ENCODE measurements around the gene GPR17.

Gene GPR17

DNA sequence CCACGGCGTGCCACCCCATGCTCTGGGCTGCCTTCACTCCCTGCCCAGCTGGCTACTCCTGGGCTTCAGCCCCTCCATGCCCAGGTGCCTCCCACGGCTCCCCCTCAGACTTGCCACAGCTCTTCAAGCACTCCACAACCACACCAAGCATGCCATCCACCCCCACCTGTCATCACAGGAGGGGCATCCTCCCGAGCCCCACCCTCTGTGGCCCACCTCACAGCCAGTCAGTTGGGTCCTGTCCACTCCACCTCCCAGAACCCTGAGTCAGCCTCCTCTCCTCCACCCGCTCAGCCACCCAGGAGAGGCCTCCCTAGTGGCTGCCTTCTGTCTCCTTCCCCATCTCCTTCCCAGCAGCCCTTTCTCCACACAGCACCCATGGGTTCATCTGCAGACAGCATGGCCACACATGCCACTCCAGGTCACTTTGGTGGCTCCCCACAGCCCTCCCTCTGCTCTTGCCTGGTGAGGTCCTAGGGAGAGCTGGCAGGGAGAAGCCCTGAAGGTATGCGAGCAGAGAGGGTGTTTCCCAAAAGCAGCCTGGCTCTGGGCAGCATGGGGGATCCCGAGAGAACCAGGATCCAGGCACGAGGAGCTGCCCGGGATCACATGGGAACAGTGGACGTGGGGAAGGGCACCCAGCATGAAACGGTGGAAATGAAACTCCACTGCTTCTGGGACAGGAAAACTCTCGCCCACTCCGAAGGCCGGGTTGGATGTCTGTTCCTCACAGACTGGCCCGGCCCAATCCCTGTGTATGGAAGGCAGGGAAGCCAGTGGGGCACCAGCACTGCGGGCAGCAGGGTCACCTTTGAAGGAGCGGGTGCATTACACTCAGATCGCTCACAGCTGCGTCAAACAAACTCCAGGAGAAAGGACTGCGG lies 26.6 kb downstream of the GPR17 start:
- Histone ChIP-seq H3K4me3 (ENCODE audit: low read length) (no peak overlapping the region), H3K27me3 (ENCODE audit: insufficient read depth, low read length) (peaks cover 48% of the 10 kb centered on the region), H3K36me3 (ENCODE audit: insufficient read depth, low read length) (no peaks in the 10 kb centered on the region), H2AFZ (ENCODE audit: low read depth, low read length) (no peak overlapping the region), H3K4me1 (ENCODE audit: insufficient read depth, low read length) (peaks cover 12% of the 10 kb centered on the region), H3K9me3 (ENCODE audit: low read length) (no peaks in the 10 kb centered on the region)

DNA sequence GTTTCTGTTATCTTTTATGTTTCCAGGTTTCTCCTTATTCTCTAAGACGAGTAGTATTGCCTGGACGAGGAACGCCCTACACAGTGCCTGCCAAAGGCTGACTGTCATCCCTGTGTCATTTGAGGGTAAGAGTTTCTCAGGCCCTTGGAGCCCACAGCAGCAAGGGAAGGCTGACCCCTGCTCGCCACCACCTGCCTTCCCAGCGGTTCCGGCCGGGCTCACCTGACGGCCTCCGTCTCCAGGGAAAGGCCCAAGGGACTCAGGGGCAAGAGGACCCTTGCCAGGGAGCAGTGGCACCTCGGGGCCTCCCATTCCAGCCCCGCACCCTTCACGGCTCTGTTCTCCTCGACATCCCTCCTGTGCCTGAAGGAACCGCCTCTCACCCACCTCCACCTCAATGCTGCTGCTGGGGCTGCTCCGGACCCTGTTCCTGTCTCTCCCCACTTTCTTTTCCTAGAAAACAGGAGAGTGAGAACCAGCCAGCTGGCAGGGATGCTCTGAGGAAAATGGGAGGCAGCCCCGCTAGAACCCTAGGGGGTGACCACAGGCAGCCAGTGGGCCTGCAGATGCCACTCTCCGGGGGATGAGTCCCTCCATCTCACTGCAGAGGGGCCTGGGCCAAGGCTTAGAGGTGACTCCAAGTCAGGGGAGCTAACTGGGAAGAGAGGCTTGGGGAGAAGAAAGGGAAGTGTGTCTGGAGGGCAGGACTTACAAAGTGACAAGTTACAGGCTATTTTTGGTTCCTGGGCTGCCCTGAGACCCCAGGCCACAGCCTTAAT lies 27.5 kb downstream of the GPR17 start:
- peaks cover 55% of the 10 kb centered on the region for H3K27me3 ChIP-seq (ENCODE audit: insufficient read depth, low read length)
- H3K4me1 ChIP-seq (ENCODE audit: insufficient read depth, low read length): peaks cover 12% of the 10 kb centered on the region
- no peak overlapping the region for H3K4me3 ChIP-seq (ENCODE audit: low read length)

DNA sequence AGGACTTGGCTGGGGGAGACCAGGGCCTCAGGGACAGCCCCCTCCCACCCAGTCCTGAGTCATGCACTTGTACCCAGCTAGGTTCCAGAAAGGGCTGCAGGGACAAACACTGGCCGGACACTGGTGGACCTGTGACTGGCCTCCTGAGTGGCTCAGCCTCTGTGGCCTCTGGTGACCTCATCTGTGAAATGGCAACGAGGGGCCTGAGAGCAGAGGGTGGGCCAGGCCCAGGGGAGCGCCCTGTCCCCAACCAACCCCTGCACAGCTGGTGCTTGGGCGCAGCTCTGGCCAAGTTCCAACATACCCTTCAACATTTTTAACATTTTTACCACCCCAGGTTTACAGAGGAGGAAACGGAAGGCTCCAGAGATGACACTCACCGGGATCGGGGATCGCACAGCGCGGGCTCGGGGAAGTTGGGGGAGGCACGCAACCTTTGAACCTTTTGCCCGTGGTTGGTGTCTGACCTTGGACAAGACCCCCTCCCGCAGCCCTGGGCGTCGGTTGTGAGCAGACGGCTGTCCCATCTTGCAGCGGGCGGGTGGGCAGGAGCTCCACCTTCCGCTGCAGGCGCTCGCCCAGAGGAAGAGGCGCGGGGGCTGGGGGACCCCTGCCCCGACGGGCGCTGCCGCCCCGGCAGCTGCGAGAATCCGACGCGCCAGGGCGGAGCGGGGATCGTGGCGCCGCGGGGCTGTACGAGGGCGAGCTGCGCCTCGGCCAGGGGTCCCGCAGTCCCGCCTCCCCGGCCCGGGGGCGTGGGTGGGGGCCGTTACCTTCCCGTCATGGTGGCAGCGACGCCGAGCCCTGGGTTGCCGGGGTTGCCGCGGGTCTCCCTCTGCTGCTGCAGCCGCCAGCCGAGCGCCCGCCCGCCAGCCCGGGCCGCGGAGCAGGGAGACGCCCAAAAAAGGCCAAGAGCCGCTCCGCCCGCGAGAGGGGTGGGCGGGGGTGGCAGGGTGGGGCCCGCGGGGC lies 28.6 kb downstream of the GPR17 start:
- Histone ChIP-seq H3K27me3 (ENCODE audit: insufficient read depth, low read length) (peaks cover 65% of the 10 kb centered on the region), H3K9me3 (ENCODE audit: low read length) (no peaks in the 10 kb centered on the region), H2AFZ (ENCODE audit: low read depth, low read length) (no peak overlapping the region), H3K4me3 (ENCODE audit: low read length) (peak overlapping the region; percentile 28), H3K4me1 (ENCODE audit: insufficient read depth, low read length) (peaks cover 12% of the 10 kb centered on the region), H3K36me3 (ENCODE audit: insufficient read depth, low read length) (no peaks in the 10 kb centered on the region)

More for the DNA sequence above, 27.5 kb downstream of the GPR17 start:
- H2AFZ ChIP-seq (ENCODE audit: low read depth, low read length): no peak overlapping the region
- H3K9me3 ChIP-seq (ENCODE audit: low read length): no peaks in the 10 kb centered on the region
- H3K36me3 ChIP-seq (ENCODE audit: insufficient read depth, low read length): no peaks in the 10 kb centered on the region

DNA sequence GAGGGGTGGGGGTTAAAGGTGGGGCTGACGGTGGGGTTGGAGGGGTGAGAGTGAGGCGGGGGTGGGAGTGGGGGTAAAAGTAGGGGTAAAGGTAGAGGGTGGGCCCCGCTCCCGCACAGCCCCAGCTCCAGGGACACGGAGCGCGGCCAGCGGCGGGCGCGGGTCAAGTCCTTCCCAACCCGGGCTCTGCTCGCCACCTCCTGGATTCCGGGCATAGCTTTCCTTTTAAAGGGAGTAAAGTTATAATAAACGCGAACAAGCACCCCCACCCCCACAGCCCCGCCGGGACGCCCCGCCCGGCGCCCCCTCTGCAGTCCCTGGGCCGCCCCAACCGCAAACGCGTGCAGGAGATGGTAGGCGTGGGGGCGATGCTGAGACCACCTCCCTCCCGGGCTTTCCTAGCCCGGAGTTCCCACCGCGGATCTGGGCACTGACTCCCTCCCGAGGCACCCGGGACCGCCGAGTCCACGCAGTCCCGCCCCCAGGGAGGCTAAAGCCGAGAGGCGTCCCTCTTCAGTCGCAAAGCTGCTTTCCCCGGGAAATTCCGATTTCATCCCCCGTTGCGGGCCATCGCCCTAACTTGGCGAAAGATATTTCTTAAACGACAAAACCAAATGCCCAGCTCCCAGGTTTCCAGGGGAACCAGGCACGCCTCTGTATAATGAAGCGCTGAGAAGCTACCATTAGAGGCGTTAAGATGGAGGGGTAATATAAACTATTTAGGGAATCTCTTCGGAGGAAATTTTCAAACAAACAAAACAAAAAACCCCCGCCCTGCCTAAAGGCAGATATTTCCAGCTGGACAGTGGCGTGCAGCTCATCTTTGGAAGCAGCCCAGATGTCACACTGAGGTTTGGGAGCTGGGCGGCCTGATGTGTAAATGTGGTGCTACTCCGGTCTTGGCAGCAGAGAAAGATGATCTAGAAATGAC lies 29.6 kb downstream of the GPR17 start, which contains the start of gene LIMS2:
Gene LIMS2, minus strand, starts transcription at position 200 of the 931 bp plus-strand sequence. CDS start 506 bp downstream, outside the sequence.
- peak within 1 kb of the TSS; percentile 70 for H2AFZ ChIP-seq (ENCODE audit: low read depth, low read length)
- no peaks in the 10 kb centered on the region for H3K36me3 ChIP-seq (ENCODE audit: insufficient read depth, low read length)
- peaks cover 71% of the 10 kb centered on the region for H3K27me3 ChIP-seq (ENCODE audit: insufficient read depth, low read length)
- no peaks in the 10 kb centered on the region for H3K9me3 ChIP-seq (ENCODE audit: low read length)
- peak within 1 kb of the TSS; percentile 47 for H3K4me3 ChIP-seq (ENCODE audit: low read length)
- peaks cover 12% of the 10 kb centered on the region for H3K4me1 ChIP-seq (ENCODE audit: insufficient read depth, low read length)

DNA sequence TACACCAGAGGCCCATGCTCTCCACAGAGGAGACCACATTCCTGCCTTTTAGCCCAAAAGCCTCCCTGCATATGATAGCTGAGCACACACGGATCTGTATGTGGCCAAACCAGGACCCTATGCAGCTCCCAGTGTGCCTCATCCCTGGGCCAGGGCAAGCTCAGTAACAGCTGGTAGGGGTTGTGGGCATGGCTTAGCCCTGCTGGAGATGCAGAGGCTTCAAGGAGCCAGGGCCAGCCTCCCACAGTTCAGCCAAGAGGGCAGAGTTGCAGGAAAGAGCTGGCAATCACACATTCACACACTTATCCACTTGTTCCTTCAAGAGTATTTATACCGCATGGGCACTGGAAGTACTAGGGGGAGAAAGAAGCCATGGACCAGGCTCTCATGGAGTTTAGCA lies 31.0 kb downstream of the GPR17 start:
- Histone ChIP-seq H3K36me3 (ENCODE audit: insufficient read depth, low read length) (no peaks in the 10 kb centered on the region), H3K9me3 (ENCODE audit: low read length) (no peaks in the 10 kb centered on the region), H2AFZ (ENCODE audit: low read depth, low read length) (no peak overlapping the region), H3K4me3 (ENCODE audit: low read length) (no peak overlapping the region), H3K4me1 (ENCODE audit: insufficient read depth, low read length) (peaks cover 17% of the 10 kb centered on the region), H3K27me3 (ENCODE audit: insufficient read depth, low read length) (peaks cover 65% of the 10 kb centered on the region)

DNA sequence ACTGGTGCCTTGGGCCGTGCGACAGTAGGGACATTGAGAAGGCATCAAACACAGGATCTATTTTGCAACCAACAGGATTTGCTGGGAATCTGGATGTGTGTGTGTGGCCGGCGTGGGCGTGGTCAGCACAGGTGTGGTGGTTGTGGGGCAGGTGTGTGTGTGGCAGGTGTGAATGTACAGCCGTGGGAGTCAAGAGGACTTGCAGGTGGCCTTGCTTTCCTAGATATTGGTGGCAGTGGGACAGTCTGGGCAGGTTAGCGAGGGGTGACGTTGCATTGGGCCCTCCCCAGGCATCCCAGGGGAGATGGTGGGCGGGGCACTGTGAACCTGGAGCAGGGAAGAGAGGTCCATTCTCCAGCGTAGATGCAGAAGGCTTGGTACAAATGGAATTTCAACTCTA lies 32.6 kb downstream of the GPR17 start:
- H3K4me3 ChIP-seq (ENCODE audit: low read length): no peak overlapping the region
- H3K4me1 ChIP-seq (ENCODE audit: insufficient read depth, low read length): peaks cover 17% of the 10 kb centered on the region
- H2AFZ ChIP-seq (ENCODE audit: low read depth, low read length): no peak overlapping the region
- H3K9me3 ChIP-seq (ENCODE audit: low read length): no peaks in the 10 kb centered on the region
- peaks cover 48% of the 10 kb centered on the region for H3K27me3 ChIP-seq (ENCODE audit: insufficient read depth, low read length)
- H3K36me3 ChIP-seq (ENCODE audit: insufficient read depth, low read length): no peaks in the 10 kb centered on the region

DNA sequence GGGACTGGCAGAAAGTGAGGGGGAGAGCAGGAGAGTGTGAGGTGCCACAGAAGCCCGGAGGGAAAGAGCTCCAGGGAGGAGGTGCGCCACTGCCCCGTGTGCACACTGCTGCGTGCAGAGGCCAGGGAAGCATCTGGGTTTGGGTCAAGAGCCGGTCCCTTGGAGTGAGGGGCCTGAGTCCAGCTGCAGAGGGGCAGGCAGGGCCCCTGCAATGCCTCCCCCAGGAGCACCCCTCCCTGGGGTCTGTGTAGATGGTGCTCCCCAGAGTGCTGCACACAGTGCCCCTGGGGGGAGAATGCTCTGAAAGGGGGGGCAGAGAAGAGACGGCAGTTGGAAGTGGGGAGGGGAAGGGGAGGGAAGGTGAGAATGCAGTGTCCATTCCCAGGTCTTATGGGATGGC lies 33.0 kb downstream of the GPR17 start:
- Histone ChIP-seq H3K36me3 (ENCODE audit: insufficient read depth, low read length) (no peaks in the 10 kb centered on the region), H3K27me3 (ENCODE audit: insufficient read depth, low read length) (peaks cover 44% of the 10 kb centered on the region), H3K4me1 (ENCODE audit: insufficient read depth, low read length) (peaks cover 17% of the 10 kb centered on the region), H3K9me3 (ENCODE audit: low read length) (no peaks in the 10 kb centered on the region), H2AFZ (ENCODE audit: low read depth, low read length) (no peak overlapping the region), H3K4me3 (ENCODE audit: low read length) (no peak overlapping the region)

DNA sequence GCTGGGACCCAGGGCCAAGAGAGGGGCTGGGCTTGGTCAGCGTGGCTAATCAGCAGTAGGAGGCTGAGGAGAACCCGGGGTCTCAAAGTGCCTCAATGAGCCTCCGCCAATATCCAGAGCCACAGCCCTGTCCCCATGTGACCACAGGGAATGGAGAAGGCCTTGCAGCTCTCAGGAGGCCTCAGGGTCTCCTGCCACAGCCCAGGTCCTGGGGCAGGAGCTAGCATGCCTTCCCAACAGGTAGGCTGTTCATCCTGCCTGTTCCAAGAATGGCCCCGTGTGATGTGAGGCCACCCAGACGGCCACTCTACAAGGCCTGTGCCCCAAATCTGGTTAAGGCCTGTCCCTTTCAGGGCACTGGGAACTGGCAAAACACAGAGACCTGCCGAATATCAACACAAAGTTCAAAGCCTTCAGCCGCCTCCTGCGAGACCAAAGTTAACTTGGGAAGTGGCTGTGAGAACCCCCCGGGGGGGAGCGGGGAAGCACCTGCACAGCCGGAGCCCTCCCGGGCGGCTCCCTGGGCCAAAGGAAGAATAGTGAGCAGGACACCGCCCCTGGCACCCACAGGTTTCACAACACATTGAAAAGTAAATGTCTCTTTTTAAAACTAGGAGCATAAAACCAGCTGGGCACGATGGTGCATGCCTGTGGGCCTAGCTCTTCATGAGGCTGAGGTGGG lies 33.9 kb downstream of the GPR17 start:
- Histone ChIP-seq H3K27me3 (ENCODE audit: insufficient read depth, low read length) (peaks cover 36% of the 10 kb centered on the region), H3K4me3 (ENCODE audit: low read length) (no peak overlapping the region), H2AFZ (ENCODE audit: low read depth, low read length) (no peak overlapping the region), H3K4me1 (ENCODE audit: insufficient read depth, low read length) (peaks cover 12% of the 10 kb centered on the region), H3K9me3 (ENCODE audit: low read length) (no peaks in the 10 kb centered on the region), H3K36me3 (ENCODE audit: insufficient read depth, low read length) (no peaks in the 10 kb centered on the region)

DNA sequence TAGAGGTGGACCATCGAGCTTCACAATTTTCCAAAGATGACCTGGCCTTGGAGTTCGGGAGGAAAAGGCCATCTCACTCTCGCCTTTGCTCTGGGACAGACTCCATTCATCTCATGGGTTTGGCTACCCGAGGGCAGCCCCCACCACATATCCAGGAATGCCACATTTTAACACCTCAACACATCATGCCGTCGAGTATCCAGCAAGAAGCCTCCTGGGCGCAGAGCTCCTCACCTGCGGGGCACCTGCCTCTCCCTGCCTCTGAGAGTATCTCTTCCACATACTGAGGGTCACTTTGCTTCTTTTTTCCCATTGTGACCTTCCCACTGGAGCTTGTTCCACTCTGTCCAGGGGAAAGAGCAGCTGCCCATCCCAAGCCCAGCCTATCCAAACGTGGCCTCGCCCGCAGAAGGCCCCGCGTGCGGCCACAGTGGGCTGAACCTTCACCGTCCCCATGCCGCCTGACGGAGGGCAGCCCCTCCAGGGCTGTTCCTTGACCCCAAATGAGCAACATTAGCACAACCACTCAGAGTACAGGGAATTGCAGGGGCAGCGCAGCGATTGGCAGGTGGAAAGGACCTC lies 34.8 kb downstream of the GPR17 start:
- H3K4me1 ChIP-seq (ENCODE audit: insufficient read depth, low read length): peaks cover 9% of the 10 kb centered on the region
- no peak overlapping the region for H2AFZ ChIP-seq (ENCODE audit: low read depth, low read length)
- H3K36me3 ChIP-seq (ENCODE audit: insufficient read depth, low read length): no peaks in the 10 kb centered on the region
- no peaks in the 10 kb centered on the region for H3K9me3 ChIP-seq (ENCODE audit: low read length)
- no peak overlapping the region for H3K4me3 ChIP-seq (ENCODE audit: low read length)
- peaks cover 35% of the 10 kb centered on the region for H3K27me3 ChIP-seq (ENCODE audit: insufficient read depth, low read length)

DNA sequence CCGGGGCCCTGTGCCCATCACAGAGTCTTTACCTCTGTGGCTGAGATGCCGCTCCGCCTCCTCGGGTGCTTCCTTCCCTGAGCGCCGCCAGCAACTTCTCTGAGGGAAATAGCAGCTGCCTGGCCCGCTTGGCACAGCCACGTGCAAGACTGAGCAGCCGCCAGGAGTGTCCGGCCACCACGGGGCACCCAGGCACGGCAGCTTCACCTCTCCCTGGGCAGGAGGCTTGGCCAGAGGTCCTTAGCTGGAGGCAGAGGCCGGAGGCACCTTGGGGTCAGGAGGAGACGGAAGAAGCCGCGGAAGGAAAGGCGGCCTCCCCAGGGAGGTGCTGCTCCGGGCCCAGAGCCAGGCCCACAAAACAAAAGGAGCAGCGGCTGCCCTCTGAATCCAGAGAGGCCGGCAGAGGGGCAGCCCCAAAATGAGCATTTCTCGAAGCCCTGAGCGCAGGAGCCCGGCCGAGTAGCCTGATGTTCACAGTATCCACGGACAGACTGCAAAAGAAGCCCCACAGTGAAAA lies 35.4 kb downstream of the GPR17 start:
- H2AFZ ChIP-seq (ENCODE audit: low read depth, low read length): no peak overlapping the region
- H3K36me3 ChIP-seq (ENCODE audit: insufficient read depth, low read length): no peaks in the 10 kb centered on the region
- peaks cover 5% of the 10 kb centered on the region for H3K4me1 ChIP-seq (ENCODE audit: insufficient read depth, low read length)
- H3K27me3 ChIP-seq (ENCODE audit: insufficient read depth, low read length): peaks cover 35% of the 10 kb centered on the region
- no peaks in the 10 kb centered on the region for H3K9me3 ChIP-seq (ENCODE audit: low read length)
- H3K4me3 ChIP-seq (ENCODE audit: low read length): no peak overlapping the region

All from neuron (in vitro differentiated cells).